ENCODE results near the gene CC2D2B. TPM values are rescaled to one million over a fixed set of nuclear protein-coding genes. Genes with fewer than 3 reads are reported as not detected.
"Not testable (repeated sequence)": the region's sequence is repeated elsewhere in the genome, so short reads cannot be mapped to it uniquely, and the experiment has no call there.

Gene CC2D2B
- total RNA-seq, 1 donor from 2014 or later, result 1.6 TPM

DNA sequence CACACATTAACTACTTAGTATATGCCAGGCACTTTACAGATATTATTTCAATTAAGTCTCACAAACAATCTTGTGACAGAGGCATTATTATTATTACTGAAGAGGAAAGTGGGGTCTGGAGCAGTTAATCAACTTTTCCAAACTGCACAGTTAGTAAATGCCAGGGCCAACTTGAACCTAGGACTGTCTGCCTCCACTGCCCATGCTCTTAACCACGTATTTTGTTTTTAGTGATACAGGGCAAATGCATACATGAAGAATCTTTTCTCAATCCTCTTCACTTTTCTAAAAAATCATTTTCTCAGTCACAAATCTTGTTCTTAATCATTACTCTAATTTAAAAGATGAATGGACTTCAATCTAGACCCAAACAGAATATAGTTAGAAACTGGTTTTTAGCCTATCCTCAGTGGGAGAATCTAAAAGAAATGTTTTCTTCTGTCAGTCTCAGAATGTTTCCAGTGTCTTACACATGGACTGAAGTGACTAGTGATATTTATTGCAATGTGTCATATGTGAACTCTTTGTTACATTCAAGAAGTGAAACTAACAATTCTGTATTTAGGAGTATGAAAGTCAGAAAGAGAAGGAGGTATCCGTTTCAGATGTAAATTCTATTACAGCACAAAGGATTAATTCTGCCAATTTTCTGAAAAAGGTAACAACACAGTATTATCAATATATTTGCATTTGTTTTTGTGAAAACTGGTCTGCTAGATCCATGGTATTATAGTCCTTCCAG, 80.1 kb downstream of the CC2D2B start:
- Histone ChIP-seq H3K36me3 (no peaks in the 10 kb centered on the region), H3K4me3 (no peak overlapping the region), H3K27ac (no peak overlapping the region), H3K4me1 (no peaks in the 10 kb centered on the region), H3K27me3 (ENCODE audit: low read depth) (no peaks in the 10 kb centered on the region), H3K9me3 (no peaks in the 10 kb centered on the region)
- intact Hi-C loops (cut with DNase I), result no loop called here
- no peak for ATAC-seq
- TF ChIP-seq, protein P1, sequence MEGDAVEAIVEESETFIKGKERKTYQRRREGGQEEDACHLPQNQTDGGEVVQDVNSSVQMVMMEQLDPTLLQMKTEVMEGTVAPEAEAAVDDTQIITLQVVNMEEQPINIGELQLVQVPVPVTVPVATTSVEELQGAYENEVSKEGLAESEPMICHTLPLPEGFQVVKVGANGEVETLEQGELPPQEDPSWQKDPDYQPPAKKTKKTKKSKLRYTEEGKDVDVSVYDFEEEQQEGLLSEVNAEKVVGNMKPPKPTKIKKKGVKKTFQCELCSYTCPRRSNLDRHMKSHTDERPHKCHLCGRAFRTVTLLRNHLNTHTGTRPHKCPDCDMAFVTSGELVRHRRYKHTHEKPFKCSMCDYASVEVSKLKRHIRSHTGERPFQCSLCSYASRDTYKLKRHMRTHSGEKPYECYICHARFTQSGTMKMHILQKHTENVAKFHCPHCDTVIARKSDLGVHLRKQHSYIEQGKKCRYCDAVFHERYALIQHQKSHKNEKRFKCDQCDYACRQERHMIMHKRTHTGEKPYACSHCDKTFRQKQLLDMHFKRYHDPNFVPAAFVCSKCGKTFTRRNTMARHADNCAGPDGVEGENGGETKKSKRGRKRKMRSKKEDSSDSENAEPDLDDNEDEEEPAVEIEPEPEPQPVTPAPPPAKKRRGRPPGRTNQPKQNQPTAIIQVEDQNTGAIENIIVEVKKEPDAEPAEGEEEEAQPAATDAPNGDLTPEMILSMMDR (IDR thresholded peaks at IDR 0.05), result no peak
- no peak for DNase-seq

DNA sequence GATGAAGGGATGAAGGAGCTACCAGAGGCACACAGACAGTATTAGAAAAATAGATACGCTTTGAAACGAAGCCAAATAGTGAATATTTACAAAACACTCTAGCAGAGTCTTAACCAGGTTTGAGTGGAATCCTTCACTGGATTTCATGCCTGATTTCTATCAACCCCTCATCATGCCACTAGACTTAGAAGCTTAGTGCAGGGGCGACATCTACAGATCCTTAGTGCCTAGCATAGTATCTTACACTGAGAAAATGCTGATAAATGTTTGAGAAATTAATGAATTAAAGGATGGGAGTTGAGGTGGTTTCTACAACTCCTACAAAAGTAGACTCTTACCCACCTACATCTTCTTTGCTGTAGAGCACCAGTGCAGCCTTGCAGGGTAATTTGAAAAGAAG, 80.9 kb downstream of the CC2D2B start:
- Histone ChIP-seq H3K4me1 (no peaks in the 10 kb centered on the region), H3K27ac (no peak overlapping the region), H3K36me3 (no peaks in the 10 kb centered on the region), H3K4me3 (no peak overlapping the region), H3K9me3 (no peaks in the 10 kb centered on the region), H3K27me3 (ENCODE audit: low read depth) (no peaks in the 10 kb centered on the region)
- DNase-seq (no peak), ATAC-seq (no peak)
- intact Hi-C loops (cut with DNase I), result no loop called here
- TF ChIP-seq, protein P1 (IDR thresholded peaks at IDR 0.05), result no peak

DNA sequence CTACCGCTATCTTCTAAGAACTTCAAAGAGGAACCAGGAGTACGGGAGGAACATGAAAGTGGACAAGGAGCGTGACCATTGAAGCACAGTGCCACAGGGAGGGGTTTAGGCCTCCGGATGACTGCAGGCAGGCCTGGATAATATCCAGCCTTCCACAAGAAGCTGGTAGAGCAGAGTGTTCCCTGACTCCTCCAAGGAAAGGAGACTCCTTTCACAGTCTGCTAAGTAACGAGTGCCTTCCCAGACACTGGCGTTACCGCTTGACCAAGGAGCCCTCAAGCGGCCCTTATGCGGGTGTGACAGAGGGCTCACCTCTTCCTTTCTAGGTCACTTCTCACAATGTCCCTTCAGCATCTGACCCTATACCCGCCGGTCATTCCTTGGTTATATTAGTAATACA, 86.6 kb downstream of the CC2D2B start:
- H3K27ac ChIP-seq; ATAC-seq; H3K27me3 ChIP-seq (ENCODE audit: low read depth); H3K36me3 ChIP-seq; DNase-seq; intact Hi-C loops (cut with DNase I); H3K9me3 ChIP-seq; H3K4me3 ChIP-seq; H3K4me1 ChIP-seq: not testable (repeated sequence)

DNA sequence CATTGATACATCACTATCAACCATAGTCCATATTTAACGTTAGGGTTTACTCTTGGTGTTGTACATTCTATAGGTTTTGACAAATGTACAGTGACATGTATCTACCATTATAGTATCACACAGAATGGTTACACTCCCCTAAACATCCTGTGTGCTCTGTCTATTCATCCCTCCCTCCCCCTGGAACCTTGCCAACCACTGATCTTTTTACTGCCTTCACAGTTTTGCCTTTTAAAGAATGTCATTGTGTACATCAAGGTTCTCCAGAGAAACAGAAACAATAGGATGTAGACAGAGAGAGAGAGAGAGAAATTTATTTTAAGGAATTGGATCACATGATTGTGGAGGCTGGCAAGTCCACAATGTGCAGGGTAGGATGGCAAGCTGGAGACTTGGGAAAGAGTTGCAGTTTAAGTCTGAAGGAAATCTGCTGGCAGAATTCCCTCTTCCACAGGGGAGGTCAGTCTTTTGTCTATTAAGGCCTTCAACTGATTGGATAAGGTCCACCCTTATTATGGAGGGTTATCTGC, 90.5 kb downstream of the CC2D2B start:
- H3K27me3 ChIP-seq (ENCODE audit: low read depth), result no peaks in the 10 kb centered on the region
- no peak for DNase-seq
- intact Hi-C loops (cut with DNase I), result no loop called here
- H3K4me1 ChIP-seq, result no peaks in the 10 kb centered on the region
- TF ChIP-seq, protein P1 (IDR thresholded peaks at IDR 0.05), result no peak
- H3K36me3 ChIP-seq, result no peaks in the 10 kb centered on the region
- no peak overlapping the region for H3K27ac ChIP-seq
- no peak for ATAC-seq
- H3K4me3 ChIP-seq, result no peak overlapping the region
- no peaks in the 10 kb centered on the region for H3K9me3 ChIP-seq

DNA sequence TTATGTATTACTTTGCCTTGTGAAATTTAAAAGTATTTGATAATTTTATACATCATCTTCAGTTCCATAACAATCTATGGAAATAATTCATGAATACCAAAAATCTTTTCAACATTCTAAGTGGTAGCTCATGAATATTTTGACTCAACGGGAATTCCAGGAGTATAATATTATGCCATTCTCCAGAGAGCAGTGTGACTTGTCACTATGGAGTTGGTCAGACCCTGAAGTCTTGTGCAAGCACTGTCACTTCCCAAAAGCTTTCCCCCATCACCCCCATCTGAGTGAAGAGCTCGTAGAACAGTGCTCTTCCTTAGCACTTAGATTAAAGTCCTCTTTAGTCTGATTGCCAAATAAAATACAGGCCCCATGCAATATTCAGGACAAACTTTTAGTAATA, 106.2 kb downstream of the CC2D2B start:
- intact Hi-C loops (cut with DNase I), result no loop called here
- H3K9me3 ChIP-seq, result no peaks in the 10 kb centered on the region
- no peak overlapping the region for H3K27ac ChIP-seq
- H3K4me3 ChIP-seq, result no peak overlapping the region
- ATAC-seq (no peak), DNase-seq (no peak)
- TF ChIP-seq, protein P1 (IDR thresholded peaks at IDR 0.05), result no peak
- peaks cover 5% of the 10 kb centered on the region for H3K4me1 ChIP-seq
- no peaks in the 10 kb centered on the region for H3K27me3 ChIP-seq (ENCODE audit: low read depth)
- no peaks in the 10 kb centered on the region for H3K36me3 ChIP-seq

DNA sequence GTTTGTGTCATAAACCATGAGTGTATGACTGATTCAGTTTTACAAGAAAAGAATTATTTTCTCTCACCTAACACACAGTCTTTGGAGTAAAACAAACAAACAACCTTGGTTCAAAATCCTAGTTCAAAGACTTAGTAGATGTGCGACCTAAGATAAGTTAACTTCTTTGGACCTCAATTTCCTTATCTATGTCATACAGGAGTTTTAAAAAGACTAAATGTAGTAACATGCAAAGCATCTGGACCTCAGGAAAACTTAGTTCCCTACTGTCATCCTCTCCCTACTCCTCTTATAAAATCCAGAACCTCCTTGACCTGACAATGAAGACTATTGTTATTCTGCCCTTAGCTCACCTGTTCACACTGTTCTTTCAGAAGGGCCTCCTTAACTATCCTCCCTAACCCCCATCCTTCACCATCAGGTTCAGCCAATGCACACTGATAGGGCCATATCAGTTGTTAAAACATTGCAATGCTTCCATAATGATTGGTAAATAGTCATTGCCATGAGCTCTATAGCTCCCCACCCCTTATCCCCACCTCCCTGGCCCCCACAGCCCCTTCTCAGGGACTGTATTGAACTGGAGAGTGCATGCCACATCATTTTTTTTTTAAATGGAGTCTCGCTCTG, 106.8 kb downstream of the CC2D2B start:
- Histone ChIP-seq H3K27ac (no peak overlapping the region), H3K27me3 (ENCODE audit: low read depth) (no peaks in the 10 kb centered on the region), H3K9me3 (no peaks in the 10 kb centered on the region), H3K36me3 (no peaks in the 10 kb centered on the region), H3K4me3 (no peak overlapping the region), H3K4me1 (peaks cover 5% of the 10 kb centered on the region)
- TF ChIP-seq, protein P1 (IDR thresholded peaks at IDR 0.05), result no peak
- no peak for DNase-seq
- intact Hi-C loops (cut with DNase I), result no loop called here
- no peak for ATAC-seq

All from lower lobe of right lung (tissue), 2 donors.